Lower lobe of right lung (tissue), 2 donors: ENCODE results near the gene CTNND2. TPM values are rescaled to one million over a fixed set of nuclear protein-coding genes. Genes with fewer than 3 reads are reported as not detected.

Experiments
- ATAC-seq, 2 donors: fragments of 200-7000 bp; cut with Tn5 transposase; one replicate each; pipeline ENCODE4 v1.9.1; 2020 to 2022; ENCODE audit warnings: mild to moderate bottlenecking in 2 of 2, moderate library complexity in 2 of 2
- DNase-seq: peaks from one replicate; pipeline ENCODE4 v3.0.0-alpha.2; 2020
- H3K27ac ChIP-seq: fragments of 200-600 bp; one replicate; pipeline ENCODE4 v1.8.0; 2022
- H3K27me3 ChIP-seq: fragments of 200-600 bp; one replicate; pipeline ENCODE4 v1.8.0; 2022; ENCODE audit warnings: low read depth
- H3K36me3 ChIP-seq: fragments of 200-600 bp; one replicate; pipeline ENCODE4 v1.8.0; 2022; ENCODE audit warnings: mild to moderate bottlenecking
- H3K4me1 ChIP-seq: fragments of 200-600 bp; one replicate; pipeline ENCODE4 v1.8.0; 2022
- H3K4me3 ChIP-seq: fragments of 200-600 bp; one replicate; pipeline ENCODE4 v1.8.0; 2022; ENCODE audit warnings: mild to moderate bottlenecking
- H3K9me3 ChIP-seq: fragments of 200-600 bp; one replicate; pipeline ENCODE4 v1.8.0; 2022
- intact Hi-C: fragments of 100-400 bp; cut with DNase I; formaldehyde crosslinking; loops from one replicate; pipeline ENCODE4 v1.11.0; 2022
- total RNA-seq: library from RNA; stranded (reverse); fragmentation: NEBNext Ultra II Directional; extraction: Animal tissue kit (Norgen Biotek cat#: 25700); gene quantifications from one replicate; pipeline ENCODE4 v1.2.1, GENCODE V29; 2021
- TF ChIP-seq, protein P1 (sequence below): fragments of 200-600 bp; IDR thresholded peaks from one replicate; pipeline ENCODE4 v1.8.0; 2022; ENCODE audit warnings: antibody characterized with exemption, mild to moderate bottlenecking
- donor health status: DM: no; HTN: yes; CAD: no; lungs with severe emphysema.

The CTNND2 gene
- total RNA-seq, 1 donor from 2014 or later: 6.0 TPM

DNA sequence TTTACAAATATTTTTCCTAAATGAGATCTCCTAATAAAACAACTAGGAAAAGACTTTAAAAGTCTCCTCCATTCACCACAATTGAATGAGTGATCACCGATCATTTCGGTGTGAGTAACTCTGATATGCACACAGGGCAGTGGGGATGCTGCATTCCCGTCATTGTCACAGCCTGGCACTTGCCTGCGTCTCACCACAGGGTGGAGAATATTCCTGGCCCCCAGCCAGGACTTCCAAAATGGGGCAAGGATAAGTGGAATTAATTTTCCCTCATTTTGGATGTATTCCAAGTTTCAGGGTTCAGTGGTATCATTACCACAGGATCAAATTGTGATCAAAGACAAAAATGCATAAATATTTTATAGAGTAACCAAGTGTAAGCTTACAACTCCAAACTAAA, 107.1 kb downstream of the CTNND2 start:
- TF ChIP-seq, protein P1, sequence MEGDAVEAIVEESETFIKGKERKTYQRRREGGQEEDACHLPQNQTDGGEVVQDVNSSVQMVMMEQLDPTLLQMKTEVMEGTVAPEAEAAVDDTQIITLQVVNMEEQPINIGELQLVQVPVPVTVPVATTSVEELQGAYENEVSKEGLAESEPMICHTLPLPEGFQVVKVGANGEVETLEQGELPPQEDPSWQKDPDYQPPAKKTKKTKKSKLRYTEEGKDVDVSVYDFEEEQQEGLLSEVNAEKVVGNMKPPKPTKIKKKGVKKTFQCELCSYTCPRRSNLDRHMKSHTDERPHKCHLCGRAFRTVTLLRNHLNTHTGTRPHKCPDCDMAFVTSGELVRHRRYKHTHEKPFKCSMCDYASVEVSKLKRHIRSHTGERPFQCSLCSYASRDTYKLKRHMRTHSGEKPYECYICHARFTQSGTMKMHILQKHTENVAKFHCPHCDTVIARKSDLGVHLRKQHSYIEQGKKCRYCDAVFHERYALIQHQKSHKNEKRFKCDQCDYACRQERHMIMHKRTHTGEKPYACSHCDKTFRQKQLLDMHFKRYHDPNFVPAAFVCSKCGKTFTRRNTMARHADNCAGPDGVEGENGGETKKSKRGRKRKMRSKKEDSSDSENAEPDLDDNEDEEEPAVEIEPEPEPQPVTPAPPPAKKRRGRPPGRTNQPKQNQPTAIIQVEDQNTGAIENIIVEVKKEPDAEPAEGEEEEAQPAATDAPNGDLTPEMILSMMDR: no peak

DNA sequence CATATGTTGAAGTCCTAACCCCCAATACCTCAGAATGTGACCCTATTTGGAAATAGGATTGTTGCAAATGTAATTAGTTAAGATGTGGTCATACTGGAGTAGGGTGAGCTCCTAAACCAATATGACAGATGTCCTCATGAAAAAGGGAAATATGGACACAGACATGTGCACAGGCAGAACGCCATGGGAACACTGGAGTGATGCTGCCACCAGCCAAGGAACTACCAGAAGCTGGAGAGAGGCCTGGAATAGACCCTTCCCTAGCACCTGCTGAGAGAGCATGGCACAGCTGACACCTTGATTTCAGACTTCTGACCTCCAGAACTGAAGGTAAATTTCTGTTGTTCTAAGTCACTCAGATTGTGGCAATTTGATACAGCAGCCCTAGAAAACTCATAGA, 110.8 kb downstream of the CTNND2 start:
- DNase-seq (no peak), ATAC-seq (no peak)
- Histone ChIP-seq H3K27ac (no peak overlapping the region), H3K4me1 (no peaks in the 10 kb centered on the region), H3K36me3 (no peaks in the 10 kb centered on the region), H3K4me3 (no peak overlapping the region), H3K27me3 (no peaks in the 10 kb centered on the region), H3K9me3 (no peaks in the 10 kb centered on the region)
- TF ChIP-seq, protein P1: no peak
- intact Hi-C loops: no loop called here

More for the DNA sequence above, 107.1 kb downstream of the CTNND2 start:
- no peak overlapping the region for H3K4me3 ChIP-seq
- H3K9me3 ChIP-seq: no peaks in the 10 kb centered on the region
- H3K36me3 ChIP-seq: no peaks in the 10 kb centered on the region
- no peaks in the 10 kb centered on the region for H3K27me3 ChIP-seq
- intact Hi-C loops: no loop called here
- H3K4me1 ChIP-seq: no peaks in the 10 kb centered on the region
- H3K27ac ChIP-seq: no peak overlapping the region
- ATAC-seq (no peak), DNase-seq (no peak)

DNA sequence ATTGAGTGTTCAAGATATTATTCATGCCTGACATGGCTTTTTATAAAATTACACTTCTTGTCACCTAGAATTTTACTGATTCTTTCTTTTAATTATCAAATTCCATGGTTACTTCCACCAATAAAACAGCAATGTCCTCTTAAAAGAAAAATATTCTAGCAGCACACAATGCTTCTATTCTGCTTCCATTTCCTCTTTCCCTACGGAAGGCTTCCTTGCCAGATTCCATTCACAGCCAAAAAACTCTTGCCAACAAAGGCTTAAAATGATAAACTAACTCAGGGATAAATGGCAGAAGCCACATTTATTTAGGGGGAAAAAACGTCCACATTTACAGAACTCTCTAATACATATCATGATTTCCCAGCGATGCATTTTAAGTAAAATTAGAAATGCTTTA, 111.6 kb downstream of the CTNND2 start:
- no peak for DNase-seq
- no peaks in the 10 kb centered on the region for H3K4me1 ChIP-seq
- no peak for ATAC-seq
- no peak overlapping the region for H3K4me3 ChIP-seq
- no peaks in the 10 kb centered on the region for H3K27me3 ChIP-seq
- TF ChIP-seq, protein P1: no peak
- H3K36me3 ChIP-seq: no peaks in the 10 kb centered on the region
- H3K9me3 ChIP-seq: no peaks in the 10 kb centered on the region
- H3K27ac ChIP-seq: no peak overlapping the region
- intact Hi-C loops: no loop called here

DNA sequence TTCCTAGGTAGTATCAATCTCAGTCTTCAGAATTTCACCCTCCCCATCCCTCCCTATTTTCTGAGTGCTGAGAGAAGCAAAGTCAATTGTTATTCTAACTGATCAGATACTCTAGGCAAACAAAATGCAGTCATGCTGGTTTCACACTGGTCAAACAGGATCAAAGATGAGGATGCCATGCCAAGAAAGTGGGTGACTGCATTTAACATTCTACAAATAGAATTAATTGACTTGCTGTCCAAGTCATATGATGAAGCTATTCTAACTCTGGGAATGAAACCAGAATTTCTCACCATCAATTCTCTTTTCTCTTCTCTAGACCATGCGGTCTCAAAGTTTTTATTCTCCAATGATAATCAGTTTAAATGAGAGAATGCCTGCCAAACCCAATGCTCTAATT, 112.5 kb downstream of the CTNND2 start:
- no peaks in the 10 kb centered on the region for H3K27me3 ChIP-seq

DNA sequence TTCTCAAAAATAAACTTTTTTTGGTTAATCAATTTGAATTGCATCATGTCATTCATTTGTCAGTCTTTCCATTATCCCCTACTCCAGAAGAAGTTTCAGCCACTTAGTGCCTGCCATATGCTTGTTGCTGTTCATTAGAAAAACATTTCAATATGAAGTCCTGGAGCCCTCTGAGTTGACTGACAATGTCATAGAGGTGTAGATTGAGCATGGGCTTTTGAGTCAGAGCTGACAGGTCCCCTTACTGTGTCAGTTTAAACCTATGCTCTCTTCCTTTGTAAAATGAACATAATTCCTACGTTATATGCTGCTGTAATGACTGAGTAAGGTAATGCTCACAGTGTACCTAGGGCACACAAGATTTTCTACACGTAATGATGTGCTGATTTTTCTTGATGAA, 114.0 kb downstream of the CTNND2 start:
- TF ChIP-seq, protein P1: no peak
- intact Hi-C loops: no loop called here

More for the DNA sequence above, 112.5 kb downstream of the CTNND2 start:
- TF ChIP-seq, protein P1: no peak
- Histone ChIP-seq H3K36me3 (no peaks in the 10 kb centered on the region), H3K9me3 (no peaks in the 10 kb centered on the region), H3K27ac (no peak overlapping the region), H3K4me3 (no peak overlapping the region), H3K4me1 (no peaks in the 10 kb centered on the region)
- intact Hi-C loops: no loop called here
- DNase-seq (no peak), ATAC-seq (no peak)

More for the DNA sequence above, 114.0 kb downstream of the CTNND2 start:
- H3K27me3 ChIP-seq: no peaks in the 10 kb centered on the region
- no peak for ATAC-seq
- no peak overlapping the region for H3K27ac ChIP-seq
- no peaks in the 10 kb centered on the region for H3K9me3 ChIP-seq
- no peak overlapping the region for H3K4me3 ChIP-seq
- H3K4me1 ChIP-seq: no peaks in the 10 kb centered on the region
- DNase-seq: no peak
- H3K36me3 ChIP-seq: no peaks in the 10 kb centered on the region
